H54 (cell line): Measurements from ENCODE around the gene SPATA31E1.
A peak's percentile ranks its signal among the peaks of the same experiment; 100 is the strongest.

Experiments
- DNase-seq: peaks from one replicate; pipeline ENCODE4 v3.0.0; 2011; ENCODE audit warnings: low spot score, mixed read lengths; ENCODE audit not compliant: insufficient read length
- FAIRE-seq: peaks from 3 replicates; lab custom pipeline; 2011; peaks lifted over from hg19 to GRCh38; lab: Jason Lieb, UNC
- POLR2A ChIP-seq: IDR thresholded peaks from 2 replicates; pipeline ENCODE4 v1.6.1; 2011; ENCODE audit warnings: low read depth, mild to moderate bottlenecking, low read length

The SPATA31E1 gene

DNA sequence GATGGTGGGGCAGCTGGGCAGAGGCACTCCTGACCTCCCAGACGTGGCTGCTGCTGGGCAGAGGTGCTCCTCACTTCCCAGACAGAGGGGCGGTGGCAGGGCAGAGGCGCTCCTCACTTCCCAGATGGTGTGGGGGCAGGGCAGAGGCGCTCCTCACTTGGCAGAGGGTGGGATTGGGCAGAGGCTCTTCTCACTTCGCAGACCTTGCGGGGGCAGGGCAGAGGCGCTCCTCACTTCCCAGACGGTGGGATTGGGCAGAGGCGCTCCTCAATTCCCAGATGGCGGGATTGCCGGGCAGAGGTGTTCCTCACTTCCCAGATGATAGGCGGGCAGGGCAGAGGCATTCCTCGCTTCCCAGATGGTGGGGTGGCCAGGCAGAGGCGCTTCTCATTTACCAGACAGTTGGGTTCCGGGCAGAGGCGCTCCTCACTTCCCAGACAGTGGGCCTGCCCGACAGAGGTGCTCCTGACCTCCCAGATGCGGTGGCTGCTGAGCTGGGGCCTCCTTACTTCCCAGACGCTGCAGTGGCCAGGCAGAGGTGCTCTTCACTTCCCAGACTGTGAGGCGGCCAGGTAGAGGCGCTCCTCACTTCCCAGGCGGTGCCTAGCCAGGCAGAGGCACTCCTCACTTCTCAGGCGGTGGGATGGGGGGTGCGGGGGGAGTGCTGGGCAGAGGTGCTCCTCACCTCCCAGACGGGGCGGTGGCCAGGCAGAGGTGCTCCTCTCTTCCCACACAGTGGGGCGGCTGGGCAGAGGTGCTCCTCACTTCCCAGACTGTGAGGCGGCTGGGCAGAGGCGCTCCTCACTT is 25.3 kb upstream of the SPATA31E1 start:
- DNase-seq, result no peak
- no peak for TF ChIP-seq POLR2A
- no peak for FAIRE-seq

DNA sequence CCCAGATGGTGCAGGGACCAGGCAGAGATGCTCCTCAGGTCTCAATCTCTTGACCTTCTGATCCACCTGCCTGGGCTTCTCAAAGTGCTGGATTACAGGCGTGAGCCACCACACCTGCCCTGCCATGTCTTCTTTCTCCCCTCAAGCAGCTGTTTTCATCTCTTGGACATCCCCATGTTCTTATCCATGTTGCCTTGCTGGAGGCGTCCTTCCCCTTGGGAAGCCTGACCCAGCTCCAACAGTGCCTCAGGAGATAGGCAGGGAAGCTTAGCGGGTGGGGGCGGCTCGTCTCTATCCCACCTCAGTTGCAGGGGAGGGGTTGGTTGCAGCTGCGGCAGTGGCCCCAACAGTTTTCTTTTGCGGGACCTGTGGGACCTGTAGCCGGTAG is 24.7 kb upstream of the SPATA31E1 start:
- FAIRE-seq (no peak), DNase-seq (no peak)
- TF ChIP-seq POLR2A, result no peak

GRCh38 chr9:87859137-87859536 is 23.5 kb upstream of the SPATA31E1 start:
- FAIRE-seq, result no peak
- DNase-seq, result no peak
- no peak for TF ChIP-seq POLR2A

DNA sequence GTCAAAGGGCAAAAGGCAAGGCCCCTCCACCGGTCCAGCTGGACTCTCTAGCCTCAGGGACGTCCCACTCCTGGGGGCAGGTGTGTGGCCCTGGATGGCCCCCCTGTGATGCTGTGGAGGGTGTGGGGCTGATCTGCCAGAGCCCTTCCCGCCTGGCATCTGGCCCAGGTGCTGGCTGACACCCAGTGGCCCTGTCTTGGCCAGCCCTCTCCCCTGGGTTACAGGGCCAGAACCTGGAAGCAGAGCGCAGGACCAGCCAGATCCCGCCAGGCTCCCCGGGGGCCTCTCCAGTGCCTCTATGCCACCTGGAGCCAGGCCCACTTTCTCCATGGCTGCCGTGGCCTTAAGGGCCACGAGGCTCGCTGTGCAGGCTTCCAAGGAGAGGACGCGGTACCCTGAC is 22.9 kb upstream of the SPATA31E1 start:
- no peak for TF ChIP-seq POLR2A
- no peak for DNase-seq
- FAIRE-seq, result no peak

- no peak for DNase-seq
- no peak for FAIRE-seq
- no peak for TF ChIP-seq POLR2A
Observed at GRCh38 chr9:87861332-87861731, 21.3 kb upstream of the SPATA31E1 start.

DNA sequence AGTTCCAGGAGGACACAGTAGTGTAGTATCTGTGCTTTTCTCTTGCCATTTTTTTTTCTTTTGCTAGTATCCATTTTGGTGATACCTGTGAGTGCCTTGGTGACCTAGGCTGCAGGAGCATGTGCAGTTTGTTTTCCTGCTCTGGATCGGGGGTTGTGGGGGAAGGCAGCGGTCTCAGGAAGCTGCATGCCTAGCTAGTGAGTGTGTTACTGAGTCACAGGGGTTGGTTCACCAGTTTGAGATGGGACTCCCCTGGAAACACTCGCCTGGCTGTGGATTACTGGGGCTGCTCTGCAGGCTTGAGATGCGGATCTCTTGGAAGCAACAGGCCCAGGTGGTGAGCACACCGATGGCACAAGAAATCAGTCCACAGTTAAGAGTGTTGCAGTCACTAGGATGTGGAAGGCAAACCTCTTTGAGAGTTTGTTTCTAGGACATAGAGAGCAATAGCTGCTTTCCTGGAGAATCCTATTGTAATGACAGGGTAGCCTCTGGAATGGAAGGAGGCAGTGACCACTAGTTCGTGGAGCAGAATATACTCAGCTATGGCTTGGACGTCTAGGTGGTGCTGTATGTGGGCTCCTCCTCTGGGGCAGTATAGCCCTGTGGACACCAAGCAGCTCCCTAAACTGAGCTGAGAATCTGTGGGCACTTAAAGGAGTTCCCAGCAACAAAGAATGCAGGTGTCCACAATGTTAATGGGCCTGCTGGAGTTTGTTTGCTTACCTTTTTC is 20.0 kb upstream of the SPATA31E1 start:
- FAIRE-seq (peak; percentile 99), DNase-seq (peak; percentile 71)
- TF ChIP-seq POLR2A, result no peak

DNA sequence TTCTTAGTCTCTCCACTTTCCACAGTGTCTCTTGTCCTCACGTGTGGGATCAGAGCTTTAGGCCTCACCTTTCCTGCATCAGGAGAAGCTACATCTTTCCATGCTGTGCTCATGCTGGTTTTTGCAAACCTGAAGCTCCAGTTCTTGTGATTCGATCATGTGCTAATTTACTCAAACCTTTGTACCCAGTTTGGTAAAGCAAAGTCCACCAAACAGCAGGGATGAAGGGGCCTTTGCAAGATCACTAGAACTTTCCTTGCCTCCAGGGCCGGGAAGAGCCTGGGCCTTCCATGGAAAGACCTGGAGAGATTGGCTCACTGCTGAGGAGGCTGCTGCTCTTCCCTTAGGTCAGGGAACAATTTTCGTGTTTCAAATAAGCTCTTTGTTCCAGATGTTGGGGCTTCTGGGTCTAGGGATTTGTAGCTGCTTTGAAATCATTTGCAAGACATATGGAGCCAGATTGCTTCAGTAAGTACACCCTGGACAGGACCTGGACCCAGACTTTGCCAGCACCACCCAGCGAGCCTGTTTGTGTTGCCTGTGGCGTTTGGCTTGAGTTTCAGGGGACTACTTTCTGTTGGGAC is 18.7 kb upstream of the SPATA31E1 start:
- TF ChIP-seq POLR2A, result no peak
- FAIRE-seq, result no peak
- no peak for DNase-seq

- TF ChIP-seq POLR2A, result no peak
- DNase-seq (no peak), FAIRE-seq (no peak)
Observed at GRCh38 chr9:87864915-87865314, 17.8 kb upstream of the SPATA31E1 start.

DNA sequence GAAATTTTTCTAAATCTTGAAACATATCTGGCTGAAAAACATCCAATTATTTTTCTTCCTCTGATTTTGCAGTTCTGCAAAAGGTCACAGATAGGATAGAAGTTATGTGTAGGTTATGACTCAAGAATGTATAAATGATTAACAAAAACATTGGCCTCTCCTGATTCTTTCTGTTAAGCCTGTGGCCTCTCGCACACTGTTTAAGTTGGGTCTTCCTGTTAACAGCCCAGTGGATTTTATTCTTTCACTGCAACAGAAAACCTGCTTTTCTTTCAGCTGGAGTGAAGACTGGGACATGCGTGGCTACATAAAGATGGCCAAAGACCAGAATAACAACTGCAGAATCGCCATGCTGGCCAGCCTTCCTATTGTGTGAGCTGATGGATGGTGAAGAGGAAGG is 17.1 kb upstream of the SPATA31E1 start:
- no peak for TF ChIP-seq POLR2A
- DNase-seq (no peak), FAIRE-seq (no peak)

DNA sequence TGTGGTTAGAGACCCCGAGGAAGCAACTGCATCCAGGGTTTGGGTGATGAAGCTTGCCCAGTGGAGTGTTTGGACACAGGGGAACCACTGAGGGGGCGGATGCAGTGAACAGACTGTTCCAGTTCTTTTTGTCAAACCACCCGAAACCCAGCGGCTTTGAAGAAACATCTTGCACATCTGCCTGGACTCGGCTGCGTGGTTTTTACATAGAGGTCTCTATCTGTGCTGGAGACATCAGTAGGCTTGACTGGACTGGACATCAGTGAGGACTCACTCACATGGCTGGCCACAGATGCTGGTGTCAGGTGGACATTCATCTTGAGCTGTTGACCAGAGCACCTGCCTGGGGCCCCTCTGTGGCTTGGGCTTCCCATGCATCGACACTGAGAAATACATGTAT is 15.3 kb upstream of the SPATA31E1 start:
- DNase-seq, result no peak
- TF ChIP-seq POLR2A, result no peak
- FAIRE-seq, result no peak

GRCh38 chr9:87868175-87868574 is 14.5 kb upstream of the SPATA31E1 start:
- TF ChIP-seq POLR2A, result no peak
- DNase-seq (no peak), FAIRE-seq (no peak)

- DNase-seq, result no peak
- TF ChIP-seq POLR2A, result no peak
- no peak for FAIRE-seq
Observed at GRCh38 chr9:87868635-87869034, 14.0 kb upstream of the SPATA31E1 start.

DNA sequence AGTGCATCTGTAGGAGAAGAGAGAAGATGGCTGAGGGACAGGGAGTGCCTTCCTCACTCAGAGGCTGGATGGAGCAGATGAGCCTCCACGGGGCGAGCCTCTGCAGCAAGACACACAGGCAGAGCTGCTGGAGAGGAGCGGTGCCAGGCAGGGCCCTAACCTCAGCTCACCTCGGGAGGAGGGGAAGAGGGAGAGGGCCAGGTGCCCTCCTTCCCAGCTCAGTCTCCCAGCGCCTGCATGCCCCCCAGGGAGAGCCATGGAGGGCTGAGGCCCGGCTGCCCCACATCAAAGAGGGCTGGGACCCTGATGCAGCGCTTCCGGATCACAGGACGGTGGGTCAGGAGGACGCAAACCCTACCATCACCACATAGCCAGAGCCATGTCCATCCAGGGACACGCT is 13.6 kb upstream of the SPATA31E1 start:
- no peak for TF ChIP-seq POLR2A
- DNase-seq (no peak), FAIRE-seq (no peak)

GRCh38 chr9:87871425-87872078 is 11.1 kb upstream of the SPATA31E1 start:
- FAIRE-seq (no peak), DNase-seq (no peak)
- no peak for TF ChIP-seq POLR2A
